Measurements from ENCODE around the gene CTNNA1. TPM values are rescaled to one million over a fixed set of nuclear protein-coding genes. Genes with fewer than 3 reads are reported as not detected.

The CTNNA1 gene
- polyA plus RNA-seq, 4 donors, result 301 to 428 (median 405) TPM

- no peak for DNase-seq (ENCODE audit: low read depth in 4 of 4, low spot score in 3 of 4)
Observed at GRCh38 chr5:138978581-138978980, 225.4 kb downstream of the CTNNA1 start.

- DNase-seq (ENCODE audit: low read depth in 4 of 4, low spot score in 3 of 4), result no peak
Observed at GRCh38 chr5:138979684-138980280, 226.6 kb downstream of the CTNNA1 start.

- DNase-seq (ENCODE audit: low read depth in 4 of 4, low spot score in 3 of 4), result no peak
Observed at GRCh38 chr5:138980441-138980840, 227.2 kb downstream of the CTNNA1 start.

GRCh38 chr5:138981131-138981530 is 227.9 kb downstream of the CTNNA1 start:
- no peak for DNase-seq (ENCODE audit: low read depth in 4 of 4, low spot score in 3 of 4)

- DNase-seq (ENCODE audit: low read depth in 4 of 4, low spot score in 3 of 4), result no peak
Observed at GRCh38 chr5:138981586-138981985, 228.4 kb downstream of the CTNNA1 start.

GRCh38 chr5:138983984-138984383 is 230.8 kb downstream of the CTNNA1 start:
- no peak for DNase-seq (ENCODE audit: low read depth in 4 of 4, low spot score in 3 of 4)

Other genes with a start within 250 kb of the CTNNA1 start
- gene ETF1, start 210.2 kb upstream of the CTNNA1 start, polyA plus RNA-seq (ENCODE audit: insufficient read length in 4 of 4), result 10 to 100 TPM; 54.1 to 82.0 (median 79.6) TPM
- gene HSPA9, start 178.0 kb upstream of the CTNNA1 start, polyA plus RNA-seq (ENCODE audit: insufficient read length in 4 of 4), result 100 to 1,000 TPM; 172 to 362 (median 318) TPM
- gene LRRTM2, start 121.9 kb downstream of the CTNNA1 start, polyA plus RNA-seq (ENCODE audit: insufficient read length in 4 of 4), result 1 to 10 TPM; 1.9 to 3.6 (median 2.8) TPM

All from left renal pelvis (tissue), 4 donors.